ENCODE measurements around the gene EFS.

The EFS gene

GRCh38 chr14:23324455-23324846 lies 40.5 kb downstream of the EFS start:
- DNase-seq = no peak

GRCh38 chr14:23323838-23324454 lies 41.0 kb downstream of the EFS start:
- DNase-seq = no peak

- no peak for DNase-seq
Measured at GRCh38 chr14:23322568-23323517, 42.1 kb downstream of the EFS start.

- DNase-seq = peak; percentile 20 to 50
Measured at GRCh38 chr14:23321572-23322547, 43.1 kb downstream of the EFS start.

GRCh38 chr14:23320584-23321571 lies 44.1 kb downstream of the EFS start, which contains the start of gene PABPN1:
PABPN1 (plus strand) TSS chr14:23321457; CDS start chr14:23321470, 13 bp downstream.
- DNase-seq = peak; percentile 99

- DNase-seq = no peak
Measured at GRCh38 chr14:23319746-23320583, 45.0 kb downstream of the EFS start.

GRCh38 chr14:23316300-23316699 lies 48.7 kb downstream of the EFS start:
- no peak for DNase-seq

- DNase-seq = no peak
Measured at GRCh38 chr14:23310546-23310945, 54.4 kb downstream of the EFS start.

- DNase-seq = no peak
Measured at GRCh38 chr14:23308721-23309445, 56.1 kb downstream of the EFS start.

GRCh38 chr14:23307687-23308644 lies 57.0 kb downstream of the EFS start:
- DNase-seq = no peak

GRCh38 chr14:23307146-23307530 lies 57.8 kb downstream of the EFS start:
- DNase-seq = no peak

- DNase-seq = peak; percentile 78 to 95
Measured at GRCh38 chr14:23306412-23307145, 58.4 kb downstream of the EFS start, which contains the start of gene BCL2L2. BCL2L2 (plus strand) TSS chr14:23306833; CDS start chr14:23307768, 935 bp downstream.
